ENCODE results near the gene KDM8. TPM values are rescaled to one million over a fixed set of nuclear protein-coding genes. Genes with fewer than 3 reads are reported as not detected.

KDM8 gene
- total and polyA plus RNA-seq, 9 of the 15 experiments (the other 6 are each of a cell fraction or from before 2014, with no cell fraction given), result 0.61 to 9.1 (median 5.4) TPM

GRCh38 chr16:27203507-27204311 lies at the start of gene KDM8 (continued):
- TF ChIP-seq ZBTB40 (IDR thresholded peaks at IDR 0.05) (peak; percentile 63), ZBTB40 (CRISPR knock-in tag; IDR thresholded peaks at IDR 0.05) (no peak), BCL6 (CRISPR knock-in tag; IDR thresholded peaks at IDR 0.05) (no peak), NFXL1 (CRISPR knock-in tag; IDR thresholded peaks at IDR 0.05) (no peak), FOXP1 (CRISPR knock-in tag; IDR thresholded peaks at IDR 0.05) (no peak), ZNF511 (CRISPR knock-in tag; IDR thresholded peaks at IDR 0.05) (peak; percentile 24; the same call in 1 of the 2 replicates), NFE2L1 (tag; IDR thresholded peaks at IDR 0.05; ENCODE audit: borderline replicate concordance, low read depth) (no peak), ZKSCAN1 (IDR thresholded peaks at IDR 0.05; ENCODE audit: low read depth, low read length) (no peak; the same call in 1 of the 2 replicates), MIER1 (IDR thresholded peaks at IDR 0.05; ENCODE audit: low read depth) (no peak), SUPT5H (IDR thresholded peaks at IDR 0.05) (peak; percentile 94), RAD51 (IDR thresholded peaks at IDR 0.05; ENCODE audit: borderline replicate concordance, low read depth) (peak; percentile 62), FOS (IDR thresholded peaks at IDR 0.05; ENCODE audit: extremely low read depth, insufficient read length) (no peak), ESRRB (CRISPR knock-in tag; IDR thresholded peaks at IDR 0.05; ENCODE audit: borderline replicate concordance) (no peak), MXD1 (CRISPR knock-in tag; IDR thresholded peaks at IDR 0.05; ENCODE audit: borderline replicate concordance, poor library complexity, severe bottlenecking) (no peak), ZNF75A (CRISPR knock-in tag; IDR thresholded peaks at IDR 0.05) (no peak), ZNF584 (CRISPR knock-in tag; IDR thresholded peaks at IDR 0.05; ENCODE audit: low read depth) (no peak), BRF2 (IDR thresholded peaks at IDR 0.05; ENCODE audit: borderline replicate concordance, insufficient read depth, insufficient read length) (no peak)

Data from K562 (cell line).